Measurements from ENCODE around the gene NUDT22. TPM values are rescaled to one million over a fixed set of nuclear protein-coding genes. Genes with fewer than 3 reads are reported as not detected.

Gene NUDT22
- total and polyA plus RNA-seq, 2 of the 8 experiments (the other 6 are each of a cell fraction or from before 2014, with no cell fraction given), result 43.4 to 69.0 TPM

GRCh38 chr11:64246871-64247728 is 21.0 kb downstream of the NUDT22 start, which contains the start of gene PPP1R14B (continued):
- no peak for TF ChIP-seq CTBP2 (IDR thresholded peaks at IDR 0.05; ENCODE audit: borderline replicate concordance, insufficient read depth, insufficient read length, low read length)
- no peak for TF ChIP-seq CBX8 (IDR thresholded peaks at IDR 0.05; ENCODE audit: borderline replicate concordance, low read depth, low read length)
- peak; percentile 38 to 66; a peak in 2 of 4 replicates for TF ChIP-seq HDAC2 (IDR thresholded peaks at IDR 0.05; ENCODE audit: borderline replicate concordance in 1 of 2, low read depth in 2 of 2, low read length in 2 of 2)
- TF ChIP-seq TCF12 (IDR thresholded peaks at IDR 0.05; ENCODE audit: low read depth, low read length), result no peak
- TF ChIP-seq RAD21 (IDR thresholded peaks at IDR 0.05 in 1 of 2, conservative IDR thresholded peaks at IDR 0.05 in 1 of 2; ENCODE audit: low read depth in 2 of 2, low read length in 2 of 2), result no peak
- TF ChIP-seq KDM4A (IDR thresholded peaks at IDR 0.05; ENCODE audit: low read depth, low read length, severe bottlenecking), result peak; percentile 64
- TF ChIP-seq EZH2 (IDR thresholded peaks at IDR 0.05; ENCODE audit: low read depth, low read length, severe bottlenecking), result no peak

Measured in H1 (cell line).